Uterus (tissue), 2 donors: ENCODE data around the gene VSNL1.

Experiments
- CTCF ChIP-seq, 4 experiments: fragments of 200-600 bp in 2 of 4; fragments of 450-650 bp in 2 of 4; sonication (generic) in 2 of 4; IDR thresholded peaks; one replicate each; pipeline ENCODE4 v1.5.1; 2016 to 2019; ENCODE audit warnings: antibody characterized with exemption in 4 of 4, mild to moderate bottlenecking in 2 of 4, moderate library complexity in 1 of 4
- POLR2A ChIP-seq, 2 donors: fragments of 450-650 bp; IDR thresholded peaks; one replicate each; pipeline ENCODE4 v1.6.1; 2016; ENCODE audit warnings: antibody characterized with exemption in 2 of 2, mild to moderate bottlenecking in 1 of 2, moderate library complexity in 1 of 2

- TF ChIP-seq CTCF (IDR thresholded peaks at IDR 0.05) (no peak), POLR2A (IDR thresholded peaks at IDR 0.05) (no peak)
Measured at GRCh38 chr2:17540813-17541530, 476 bp downstream of the VSNL1 start.
